H1 (cell line): Measurements from ENCODE around the gene FLRT3. TPM values are rescaled to one million over a fixed set of nuclear protein-coding genes. Genes with fewer than 3 reads are reported as not detected.

Experiments used
- CTCF ChIA-PET: fragments of 300-600 bp; sonication (Branson Sonifier 250); formaldehyde crosslinking; loops from one replicate; lab custom pipeline; 2021; ENCODE audit not compliant: partially characterized antibody; lab: Charles Lee
- POLR2A ChIA-PET: fragments of 300-600 bp; sonication (Branson Sonifier 250); formaldehyde crosslinking; loops from one replicate; lab custom pipeline; 2021; ENCODE audit warnings: inconsistent platforms; ENCODE audit not compliant: partially characterized antibody; lab: Charles Lee
- DNase-seq, 2 experiments: peaks; one replicate each; pipeline versions ENCODE4 v3.0.0 to v3.0.0-alpha.2; 2010 to 2022; ENCODE audit warnings: low spot score in 2 of 2, low read depth in 1 of 2, mixed read lengths in 1 of 2
- FAIRE-seq: peaks from 2 replicates; lab custom pipeline; 2011; peaks lifted over from hg19 to GRCh38; lab: Jason Lieb, UNC
- H2AFZ ChIP-seq: 2 replicates; pipeline ENCODE4 v1.8.1; 2012; ENCODE audit warnings: low read length, inconsistent platforms
- H2AK5ac ChIP-seq: 2 replicates; pipeline ENCODE4 v1.6.1; 2013; ENCODE audit warnings: low read depth, low read length
- H2BK120ac ChIP-seq: replicated peaks from 2 replicates; pipeline ENCODE3; 2013; ENCODE audit warnings: low read depth, low read length, inconsistent platforms
- H2BK12ac ChIP-seq: 2 replicates; pipeline ENCODE4 v1.6.1; 2013; ENCODE audit warnings: low read depth, low read length
- H2BK15ac ChIP-seq: 2 replicates; pipeline ENCODE4 v1.6.1; 2013; ENCODE audit warnings: low read length
- H2BK20ac ChIP-seq: 2 replicates; pipeline ENCODE4 v1.6.1; 2013; ENCODE audit warnings: low read length
- H2BK5ac ChIP-seq: 2 replicates; pipeline ENCODE4 v1.6.1; 2013; ENCODE audit warnings: low read depth, low read length
- H3K14ac ChIP-seq: 2 replicates; pipeline ENCODE4 v1.6.1; 2013; ENCODE audit warnings: inconsistent platforms; ENCODE audit not compliant: insufficient read length
- H3K18ac ChIP-seq: 2 replicates; pipeline ENCODE4 v1.6.1; 2013; ENCODE audit warnings: low read length; ENCODE audit errors: extremely low read depth
- H3K23ac ChIP-seq: 2 replicates; pipeline ENCODE4 v1.6.1; 2013; ENCODE audit warnings: inconsistent platforms; ENCODE audit not compliant: insufficient read length
- H3K23me2 ChIP-seq: 2 replicates; pipeline ENCODE4 v1.6.1; 2013; ENCODE audit warnings: low read depth, low read length
- H3K27ac ChIP-seq: 2 replicates; pipeline ENCODE4 v1.6.1; 2011; ENCODE audit warnings: low read depth, low read length, inconsistent platforms
- H3K27me3 ChIP-seq, 4 experiments: replicated peaks in 1 of 4; 1 replicate in 1 of 4; 2 replicates in 3 of 4; pipeline versions ENCODE4 v1.6.1 to v1.8.1; 2011 to 2013; ENCODE audit warnings: low read length in 3 of 4, mild to moderate bottlenecking in 3 of 4, inconsistent platforms in 2 of 4, mixed read lengths in 2 of 4, moderate library complexity in 1 of 4; ENCODE audit not compliant: control insufficient read depth in 3 of 4, insufficient read depth in 3 of 4; ENCODE audit errors: extremely low read depth in 1 of 4
- H3K36me3 ChIP-seq, 4 experiments: 2 replicates each; pipeline versions ENCODE4 v1.6.1 to v1.8.1; 2011 to 2013; ENCODE audit warnings: mild to moderate bottlenecking in 4 of 4, low read length in 3 of 4, moderate library complexity in 2 of 4, control low read depth in 1 of 4, inconsistent platforms in 1 of 4; ENCODE audit not compliant: insufficient read depth in 4 of 4, control insufficient read depth in 2 of 4
- H3K4ac ChIP-seq: replicated peaks from 2 replicates; pipeline ENCODE3; 2013; ENCODE audit warnings: low read length, low read depth, mixed read lengths, inconsistent platforms; ENCODE audit not compliant: insufficient read length
- H3K4me1 ChIP-seq, 4 experiments: replicated peaks in 1 of 4; 1 replicate in 1 of 4; 2 replicates in 3 of 4; pipeline versions ENCODE4 v1.6.1 to v1.8.1; 2011 to 2013; ENCODE audit warnings: low read length in 3 of 4, inconsistent platforms in 2 of 4, mixed read lengths in 1 of 4; ENCODE audit not compliant: insufficient read depth in 4 of 4, control insufficient read depth in 3 of 4
- H3K4me2 ChIP-seq, 2 experiments: 2 replicates each; pipeline versions ENCODE4 v1.6.1 to v1.8.1; 2011 to 2013; ENCODE audit warnings: low read depth in 2 of 2, low read length in 2 of 2, control low read depth in 1 of 2, inconsistent platforms in 1 of 2, mild to moderate bottlenecking in 1 of 2; ENCODE audit not compliant: insufficient read depth in 1 of 2
- H3K4me3 ChIP-seq, 4 experiments: fragments of 200-600, 300-600 bp in 1 of 4; sonication (generic), shearing (Covaris generic), sonication (Bioruptor Twin) in 1 of 4; 2 replicates each; pipeline versions ENCODE4 v1.5.1 to v1.8.1; 2011 to 2016; ENCODE audit warnings: low read length in 4 of 4, low read depth in 3 of 4, control low read depth in 2 of 4, inconsistent platforms in 2 of 4, mild to moderate bottlenecking in 2 of 4, mixed read lengths in 1 of 4, moderate library complexity in 1 of 4; ENCODE audit not compliant: insufficient read depth in 2 of 4; ENCODE audit errors: extremely low read depth in 1 of 4
- H3K56ac ChIP-seq: replicated peaks from 2 replicates; pipeline ENCODE3; 2013; ENCODE audit warnings: low read depth, mild to moderate bottlenecking, mixed read lengths, low read length, inconsistent platforms; ENCODE audit not compliant: insufficient read length
- H3K79me1 ChIP-seq: 2 replicates; pipeline ENCODE4 v1.6.1; 2013; ENCODE audit warnings: low read depth, low read length, control low read depth
- H3K79me2 ChIP-seq, 2 experiments: 2 replicates each; pipeline versions ENCODE4 v1.6.1 to v1.8.1; 2012 to 2013; ENCODE audit warnings: low read length in 2 of 2, mild to moderate bottlenecking in 2 of 2, inconsistent platforms in 1 of 2; ENCODE audit not compliant: insufficient read depth in 2 of 2, control insufficient read depth in 1 of 2
- H3K9ac ChIP-seq, 4 experiments: replicated peaks in 1 of 4; 1 replicate in 1 of 4; 2 replicates in 3 of 4; pipeline versions ENCODE4 v1.6.1 to v1.8.1; 2011 to 2013; ENCODE audit warnings: low read depth in 3 of 4, low read length in 3 of 4, control low read depth in 2 of 4, mild to moderate bottlenecking in 2 of 4, moderate library complexity in 2 of 4, inconsistent platforms in 1 of 4; ENCODE audit errors: extremely low read depth in 1 of 4
- H3K9me3 ChIP-seq, 2 experiments: 2 replicates each; pipeline versions ENCODE4 v1.6.1 to v1.8.1; 2012 to 2013; ENCODE audit warnings: mild to moderate bottlenecking in 2 of 2, moderate library complexity in 2 of 2, control low read depth in 1 of 2, inconsistent platforms in 1 of 2, low read depth in 1 of 2, low read length in 1 of 2, mixed read lengths in 1 of 2; ENCODE audit not compliant: insufficient read depth in 2 of 2
- H4K20me1 ChIP-seq, 2 experiments: replicated peaks in 1 of 2; 2 replicates each; pipeline versions ENCODE3 to v1.8.1; 2011 to 2013; ENCODE audit warnings: inconsistent platforms in 2 of 2, low read length in 2 of 2, mild to moderate bottlenecking in 1 of 2; ENCODE audit not compliant: insufficient read depth in 2 of 2, control insufficient read depth in 1 of 2
- H4K5ac ChIP-seq: 2 replicates; pipeline ENCODE4 v1.6.1; 2013; ENCODE audit warnings: low read length, low read depth, mixed read lengths, inconsistent platforms; ENCODE audit not compliant: insufficient read length
- H4K8ac ChIP-seq: 2 replicates; pipeline ENCODE4 v1.8.0; 2013; ENCODE audit warnings: mild to moderate bottlenecking, moderate library complexity, low read length, inconsistent platforms; ENCODE audit not compliant: insufficient read depth; ENCODE audit errors: extremely low read depth
- H4K91ac ChIP-seq: replicated peaks from 2 replicates; pipeline ENCODE3; 2013; ENCODE audit warnings: low read length, mixed read lengths, inconsistent platforms; ENCODE audit not compliant: insufficient read length
- CHD2 ChIP-seq: IDR thresholded peaks from 2 replicates; pipeline ENCODE4 v1.6.1; 2012; ENCODE audit warnings: low read length, improper control_type of control experiment
- MAX ChIP-seq: IDR thresholded peaks from 2 replicates; pipeline ENCODE4 v1.6.1; 2012; ENCODE audit warnings: inconsistent platforms
- POLR2AphosphoS5 ChIP-seq: IDR thresholded peaks from 2 replicates; pipeline ENCODE4 v1.6.1; 2011; ENCODE audit warnings: low read depth, low read length
- TAF7 ChIP-seq: optimal IDR thresholded peaks from 2 replicates; pipeline ENCODE3; 2011; ENCODE audit warnings: low read depth, mild to moderate bottlenecking, inconsistent platforms, low read length, moderate library complexity, borderline replicate concordance
- WGBS, 2 experiments: shearing (Covaris generic) in 1 of 2; methylation state at CpG; one replicate each; pipeline versions ENCODE4 v1.1.6 to v1.1.7; 2013 to 2015; ENCODE audit warnings: low lambda C conversion rate in 2 of 2, mixed read lengths in 2 of 2, inconsistent platforms in 1 of 2, low coverage in 1 of 2, missing lambda C conversion rate in 1 of 2; ENCODE audit not compliant: insufficient replicate concordance in 2 of 2, insufficient coverage in 1 of 2, insufficient read length in 1 of 2; ENCODE audit errors: extremely low coverage in 1 of 2, missing lambda C conversion rate in 1 of 2; 5-methylcytosine and 5-hydroxymethylcytosine counted together
- polyA plus RNA-seq, 7 experiments: library from polyadenylated mRNA; depleted of rRNA in 3 of 7; stranded (reverse) in 5 of 7; unstranded in 2 of 7; fragments of >200 nt in 5 of 7; fragments of 200-250 nt in 2 of 7; gene quantifications; 1 replicate in 5 of 7; 2 replicates in 1 of 7; 4 replicates in 1 of 7; pipeline versions ENCODE4 v1.2.1 to v1.2.3, GENCODE V29; 2011 to 2013; ENCODE audit warnings: missing spikeins in 2 of 7, mixed read lengths in 2 of 7
- total RNA-seq: library from RNA; stranded (reverse); fragmentation: NEBNext Ultra II Directional; extraction: Animal tissue kit (Norgen Biotek cat#: 25700); gene quantifications from 2 replicates; pipeline ENCODE4 v1.2.1, GENCODE V29; 2021

Gene FLRT3
- total and polyA plus RNA-seq, 2 of the 8 experiments (the other 6 are each of a cell fraction or from before 2014, with no cell fraction given): 0.35 to 0.41 TPM

DNA sequence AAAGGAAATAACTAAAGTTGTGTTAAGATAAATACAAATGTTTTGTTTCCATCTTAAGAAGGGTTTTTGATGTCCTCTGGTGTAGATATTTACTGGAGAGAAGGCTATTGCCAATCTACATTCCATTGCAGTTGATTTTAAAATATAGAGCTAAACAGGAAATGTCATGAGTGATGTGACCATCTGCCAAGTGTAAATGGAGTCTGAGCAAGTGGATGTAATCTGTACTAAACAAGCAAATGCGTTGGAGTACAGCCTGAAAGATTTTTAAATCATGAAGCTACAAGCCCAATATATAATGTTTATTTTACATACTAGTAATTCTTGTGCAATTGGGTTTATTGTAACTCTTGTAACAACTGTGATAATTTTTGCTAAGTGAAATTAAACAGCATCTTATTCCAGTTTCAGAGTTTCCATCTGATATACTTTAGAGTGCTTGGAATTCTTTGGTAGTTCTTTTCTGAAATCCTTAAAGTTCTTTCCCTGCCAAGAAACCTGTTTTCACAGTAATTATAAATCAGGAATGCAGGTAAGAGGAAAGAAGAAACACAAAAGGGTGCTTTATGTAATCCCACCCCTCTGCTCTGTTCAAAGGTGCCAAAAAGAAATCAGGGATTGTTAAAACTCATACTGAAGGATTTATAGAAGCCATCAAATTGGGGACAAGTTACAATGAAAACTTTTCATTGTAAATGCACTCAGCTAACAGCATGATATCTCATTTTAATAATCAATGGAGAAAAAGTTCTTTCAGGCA lies 47.2 kb upstream of the FLRT3 start:
- WGBS, 2 experiments: 83% methylated on average over 1 of the region's 1 CpG; no CpG with 5 or more reads in 1 of the 2 experiments
- no peak overlapping the region for H3K27ac ChIP-seq
- H4K20me1 ChIP-seq: no peaks in the 10 kb centered on the region
- H3K27me3 ChIP-seq: no peaks in the 10 kb centered on the region
- H3K23me2 ChIP-seq: no peaks in the 10 kb centered on the region
- H3K79me2 ChIP-seq: no peaks in the 10 kb centered on the region
- no peak overlapping the region for H3K23ac ChIP-seq
- H3K14ac ChIP-seq: no peak overlapping the region
- H3K18ac ChIP-seq: no peak overlapping the region
- H3K4me1 ChIP-seq: peaks cover 0 to 3% (median 0%) of the 10 kb centered on the region in 4 experiments; a peak in 2 of 7 replicates
- H2BK120ac ChIP-seq: no peak overlapping the region
- H2AFZ ChIP-seq: no peak overlapping the region
- H3K79me1 ChIP-seq: no peaks in the 10 kb centered on the region
- H2BK20ac ChIP-seq: no peak overlapping the region
- no peaks in the 10 kb centered on the region for H3K36me3 ChIP-seq
- 0 out of 4 replicates have a peak, but pooled peaks cover 0 to 2% of the 10 kb centered on the region in 2 experiments for H3K9me3 ChIP-seq
- ChIA-PET POLR2A (no interaction called here), CTCF (no interaction called here)
- no peak overlapping the region for H3K9ac ChIP-seq
- no peak overlapping the region for H4K8ac ChIP-seq
- FAIRE-seq: no peak
- H2BK15ac ChIP-seq: no peak overlapping the region
- no peak overlapping the region for H3K4ac ChIP-seq
- H2AK5ac ChIP-seq: no peak overlapping the region
- DNase-seq: no peak
- no peak overlapping the region for H2BK5ac ChIP-seq
- no peak overlapping the region for H3K56ac ChIP-seq
- no peak overlapping the region for H2BK12ac ChIP-seq
- no peak overlapping the region for H4K91ac ChIP-seq
- H3K4me2 ChIP-seq: no peak overlapping the region
- no peak overlapping the region for H4K5ac ChIP-seq
- no peak overlapping the region for H3K4me3 ChIP-seq
- TF ChIP-seq CHD2 (no peak), MAX (no peak), POLR2AphosphoS5 (no peak), TAF7 (no peak)
